HG03575 (cell line): ENCODE results near the gene IRX1.

ENCODE experiments used
- ATAC-seq: cut with Tn5 transposase; IDR thresholded peaks from one replicate; pipeline ENCODE4 v1.9.1; 2021; ENCODE audit not compliant: unreplicated experiment, insufficient number of reproducible peaks, low FRiP score; ENCODE audit errors: extremely low read depth

Gene IRX1

DNA sequence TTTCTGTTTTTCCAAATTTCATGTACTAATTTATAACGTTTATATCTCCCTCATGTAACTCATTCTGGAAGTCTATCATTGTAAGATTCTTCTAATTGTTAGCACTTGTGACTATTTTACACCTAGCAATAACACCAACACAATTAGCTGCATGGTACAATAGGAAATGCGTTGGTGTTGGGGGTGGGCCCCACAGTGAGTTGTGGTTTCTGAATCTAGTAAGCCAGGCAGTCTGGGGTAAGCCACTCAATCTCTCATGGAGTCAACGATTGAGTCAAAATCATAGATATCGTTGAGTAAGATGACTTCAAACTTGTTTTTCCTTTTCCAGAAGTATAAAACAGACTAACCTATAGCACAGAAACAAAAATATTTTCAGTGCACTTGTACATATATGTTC is 30.0 kb downstream of the IRX1 start:
- ATAC-seq: no peak

DNA sequence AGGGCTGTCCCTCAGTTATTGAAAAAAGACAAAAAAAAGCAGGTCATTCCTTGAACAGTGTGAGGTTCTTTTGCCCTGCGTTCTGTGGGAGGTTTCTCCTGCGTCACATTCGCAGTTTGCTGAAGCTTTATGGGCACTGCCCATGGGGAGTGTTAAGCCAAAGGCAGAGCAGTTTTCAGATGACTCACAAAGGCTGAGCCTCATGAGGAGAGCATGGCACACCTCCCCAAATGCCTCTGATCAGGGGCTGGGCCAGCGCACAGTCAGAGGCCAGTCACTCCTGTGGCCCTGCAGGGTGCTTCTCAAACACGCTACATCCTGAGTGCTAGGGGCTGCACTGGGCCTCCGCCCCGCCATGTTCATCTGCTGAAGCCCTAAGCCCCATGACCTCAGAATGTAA is 38.4 kb downstream of the IRX1 start:
- ATAC-seq: no peak

GRCh38 chr5:3639175-3639574 is 43.5 kb downstream of the IRX1 start:
- no peak for ATAC-seq

GRCh38 chr5:3642231-3642630 is 46.6 kb downstream of the IRX1 start:
- no peak for ATAC-seq

DNA sequence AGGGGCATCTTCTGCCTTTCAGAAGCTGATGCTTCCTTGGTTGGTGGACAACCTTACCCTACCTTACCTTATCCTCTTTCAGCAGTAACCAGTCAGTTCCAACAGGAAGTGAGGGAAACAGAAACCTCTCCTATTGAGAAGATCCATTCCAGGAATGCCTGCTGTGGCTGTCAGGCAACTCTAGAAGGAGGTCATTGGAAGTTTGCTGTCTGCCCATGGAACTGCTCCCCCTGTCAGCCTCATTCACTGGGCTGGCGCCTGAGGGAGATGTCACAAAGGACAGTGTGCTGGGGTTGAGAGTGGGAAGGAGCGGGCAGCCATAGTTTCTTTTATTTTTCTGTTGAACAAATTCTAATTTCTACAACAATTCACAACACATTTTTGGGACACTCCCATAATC is 54.7 kb downstream of the IRX1 start:
- ATAC-seq: no peak

GRCh38 chr5:3650868-3651267 is 55.2 kb downstream of the IRX1 start:
- ATAC-seq: no peak
